Spinal cord (tissue), 10 donors: Measurements from ENCODE around the gene SSX2IP. TPM values are rescaled to one million over a fixed set of nuclear protein-coding genes. Genes with fewer than 3 reads are reported as not detected.

Source experiments
- DNase-seq, 6 donors: peaks; one replicate each; pipeline versions ENCODE4 v3.0.0 to v3.0.0-alpha.2; 2013 to 2015; ENCODE audit warnings: low spot score in 6 of 6, low read depth in 4 of 6
- H3K27ac ChIP-seq: one replicate; pipeline ENCODE4 v1.5.1; 2013; ENCODE audit warnings: low read depth, low read length, control low read depth
- H3K27me3 ChIP-seq: one replicate; pipeline ENCODE4 v1.6.1; 2013; ENCODE audit warnings: low read length; ENCODE audit not compliant: control insufficient read depth, insufficient read depth
- H3K36me3 ChIP-seq: one replicate; pipeline ENCODE4 v1.6.1; 2013; ENCODE audit warnings: low read length; ENCODE audit not compliant: control insufficient read depth, insufficient read depth
- H3K4me1 ChIP-seq: one replicate; pipeline ENCODE4 v1.6.1; 2013; ENCODE audit warnings: low read length; ENCODE audit not compliant: control insufficient read depth, insufficient read depth
- H3K4me3 ChIP-seq: one replicate; pipeline ENCODE4 v1.5.1; 2013; ENCODE audit warnings: low read depth, low read length, control low read depth
- H3K9me3 ChIP-seq: one replicate; pipeline ENCODE4 v1.6.1; 2013; ENCODE audit warnings: low read length; ENCODE audit not compliant: control insufficient read depth, insufficient read depth
- WGBS: methylation state at CpG from one replicate; pipeline ENCODE4 v1.1.5; 2013; ENCODE audit warnings: missing lambda C conversion rate; ENCODE audit not compliant: insufficient coverage; 5-methylcytosine and 5-hydroxymethylcytosine counted together
- polyA plus RNA-seq, 2 donors: library from polyadenylated mRNA; unstranded; fragments of 120-200 nt; gene quantifications; one replicate each; pipeline ENCODE4 v1.2.1, GENCODE V29; 2013; ENCODE audit not compliant: insufficient read length in 2 of 2
- total RNA-seq, 2 donors: library from RNA; depleted of rRNA in 1 of 2; stranded (reverse); fragments of 120-200 nt in 1 of 2; fragments of >200 nt in 1 of 2; gene quantifications; one replicate each; pipeline versions ENCODE4 v1.2.3 to v1.2.4, GENCODE V29; 2013 to 2014
- donor health status: healthy.

The SSX2IP gene
- total and polyA plus RNA-seq, 4 donors = 14.9 to 29.7 (median 21.5) TPM

- no peak overlapping the region for H3K27ac ChIP-seq
- H3K4me1 ChIP-seq = no peaks in the 10 kb centered on the region
- H3K27me3 ChIP-seq = no peaks in the 10 kb centered on the region
- H3K9me3 ChIP-seq = no peaks in the 10 kb centered on the region
- no peaks in the 10 kb centered on the region for H3K36me3 ChIP-seq
- WGBS = no CpG with 5 or more reads among the region's 2 CpGs
- DNase-seq = peak in 2 of 6 donors; percentile 4 to 69
- no peak overlapping the region for H3K4me3 ChIP-seq
Measured at GRCh38 chr1:84698151-84699110, 8.2 kb upstream of the SSX2IP start.

- WGBS = 100% methylated on average over 1 of the region's 1 CpG
- no peak for DNase-seq
- Histone ChIP-seq H3K4me3 (no peak overlapping the region), H3K27me3 (no peaks in the 10 kb centered on the region), H3K9me3 (no peaks in the 10 kb centered on the region), H3K27ac (no peak overlapping the region), H3K4me1 (peaks cover 9% of the 10 kb centered on the region), H3K36me3 (no peaks in the 10 kb centered on the region)
Measured at GRCh38 chr1:84693785-84694184, 3.5 kb upstream of the SSX2IP start.

GRCh38 chr1:84693005-84693404 is 2.7 kb upstream of the SSX2IP start:
- H3K27ac ChIP-seq = no peak overlapping the region
- H3K9me3 ChIP-seq = no peaks in the 10 kb centered on the region
- no peaks in the 10 kb centered on the region for H3K27me3 ChIP-seq
- 100% methylated on average over 1 of the region's 2 CpGs for WGBS
- H3K4me1 ChIP-seq = peaks cover 9% of the 10 kb centered on the region
- no peak overlapping the region for H3K4me3 ChIP-seq
- H3K36me3 ChIP-seq = no peaks in the 10 kb centered on the region
- DNase-seq = no peak

- H3K27ac ChIP-seq = no peak overlapping the region
- DNase-seq = no peak
- no peaks in the 10 kb centered on the region for H3K9me3 ChIP-seq
- no peaks in the 10 kb centered on the region for H3K27me3 ChIP-seq
- H3K4me1 ChIP-seq = peaks cover 9% of the 10 kb centered on the region
- no peaks in the 10 kb centered on the region for H3K36me3 ChIP-seq
- no CpG with 5 or more reads among the region's 6 CpGs for WGBS
- H3K4me3 ChIP-seq = no peak overlapping the region
Measured at GRCh38 chr1:84692391-84692790, 2.1 kb upstream of the SSX2IP start.

GRCh38 chr1:84691122-84691783 is 992 bp upstream of the SSX2IP start:
- Histone ChIP-seq H3K27me3 (no peaks in the 10 kb centered on the region), H3K36me3 (no peaks in the 10 kb centered on the region), H3K4me3 (peak overlapping the region; percentile 79), H3K9me3 (no peaks in the 10 kb centered on the region), H3K27ac (peak overlapping the region; percentile 79), H3K4me1 (peaks cover 9% of the 10 kb centered on the region)
- 27% methylated on average over 11 of the region's 13 CpGs for WGBS
- DNase-seq = no peak

- Histone ChIP-seq H3K9me3 (no peaks in the 10 kb centered on the region), H3K4me3 (peak overlapping the region; percentile 79), H3K4me1 (peaks cover 9% of the 10 kb centered on the region), H3K27me3 (no peaks in the 10 kb centered on the region), H3K27ac (peak overlapping the region; percentile 50), H3K36me3 (no peaks in the 10 kb centered on the region)
- WGBS = under 1% methylated on average over 66 of the region's 67 CpGs
- peak; percentile 31 to 90 (median 52) for DNase-seq
Measured at GRCh38 chr1:84689514-84690396, 506 bp downstream of the SSX2IP start.

GRCh38 chr1:84688463-84689061 is 1.7 kb downstream of the SSX2IP start:
- DNase-seq = peak in 1 of 6 donors; percentile 28
- Histone ChIP-seq H3K4me1 (peaks cover 9% of the 10 kb centered on the region), H3K27ac (no peak overlapping the region), H3K36me3 (no peaks in the 10 kb centered on the region), H3K27me3 (no peaks in the 10 kb centered on the region), H3K4me3 (no peak overlapping the region), H3K9me3 (no peaks in the 10 kb centered on the region)
- 83% methylated on average over 1 of the region's 8 CpGs for WGBS

- no CpG with 5 or more reads among the region's 5 CpGs for WGBS
- Histone ChIP-seq H3K27ac (no peak overlapping the region), H3K4me1 (peaks cover 9% of the 10 kb centered on the region), H3K36me3 (no peaks in the 10 kb centered on the region), H3K4me3 (no peak overlapping the region), H3K9me3 (no peaks in the 10 kb centered on the region), H3K27me3 (no peaks in the 10 kb centered on the region)
- no peak for DNase-seq
Measured at GRCh38 chr1:84687714-84688462, 2.4 kb downstream of the SSX2IP start.
